CD4-positive, alpha-beta T cell (primary cell): ENCODE data around the gene AK8. TPM values are rescaled to one million over a fixed set of nuclear protein-coding genes. Genes with fewer than 3 reads are reported as not detected.

ENCODE experiments used
- ATAC-seq: fragments of 200-7000 bp; cut with Tn5 transposase; one replicate; pipeline ENCODE4 v1.10.0; 2022; ENCODE audit warnings: mild to moderate bottlenecking; ENCODE audit not compliant: poor library complexity
- CTCF ChIA-PET: fragments of 350-600 bp; sonication (Branson Sonifier 250); formaldehyde crosslinking; loops from one replicate; lab custom pipeline; 2021; ENCODE audit warnings: antibody characterized with exemption, inconsistent platforms; lab: Charles Lee
- POLR2A ChIA-PET: fragments of 350-600 bp; sonication (Branson Sonifier 250); formaldehyde crosslinking; loops from one replicate; lab custom pipeline; 2021; ENCODE audit warnings: antibody characterized with exemption, inconsistent platforms; lab: Charles Lee
- DNase-seq, 14 experiments: peaks; one replicate each; pipeline ENCODE4 v3.0.0-alpha.2; 2013 to 2020; ENCODE audit warnings: mixed read lengths in 2 of 14
- H3K27ac ChIP-seq, 2 donors: one replicate each; pipeline versions ENCODE4 v1.5.1 to v1.7.0; 2013; ENCODE audit warnings: low read length in 2 of 2, low read depth in 1 of 2, mild to moderate bottlenecking in 1 of 2
- H3K27me3 ChIP-seq, 2 experiments: 1 replicate in 1 of 2; 2 replicates in 1 of 2; pipeline versions ENCODE4 v1.6.1 to v1.7.0; 2013; ENCODE audit warnings: low read length in 2 of 2, control low read depth in 1 of 2, mild to moderate bottlenecking in 1 of 2, moderate library complexity in 1 of 2; ENCODE audit not compliant: insufficient read depth in 2 of 2, control insufficient read depth in 1 of 2
- H3K36me3 ChIP-seq: one replicate; pipeline ENCODE4 v1.6.1; 2013; ENCODE audit warnings: low read length, control low read depth; ENCODE audit not compliant: insufficient read depth
- H3K4me1 ChIP-seq: one replicate; pipeline ENCODE4 v1.6.1; 2013; ENCODE audit warnings: low read length, control low read depth; ENCODE audit not compliant: insufficient read depth
- H3K4me3 ChIP-seq: one replicate; pipeline ENCODE4 v1.5.1; 2013; ENCODE audit warnings: mild to moderate bottlenecking, low read length, moderate library complexity
- H3K9me3 ChIP-seq, 2 experiments: 1 replicate in 1 of 2; 2 replicates in 1 of 2; pipeline versions ENCODE4 v1.6.1 to v1.7.0; 2013; ENCODE audit warnings: low read length in 2 of 2, mild to moderate bottlenecking in 2 of 2, control low read depth in 1 of 2, moderate library complexity in 1 of 2; ENCODE audit not compliant: control insufficient read depth in 1 of 2, insufficient read depth in 1 of 2
- H3K27ac Mint-ChIP-seq: one replicate; pipeline ENCODE4 v1.8.0; 2020; ENCODE audit warnings: mixed read lengths
- H3K27me3 Mint-ChIP-seq: one replicate; pipeline ENCODE4 v1.8.0; 2021; ENCODE audit warnings: mixed read lengths
- H3K36me3 Mint-ChIP-seq: one replicate; pipeline ENCODE4 v1.8.0; 2021; ENCODE audit warnings: low read depth, mixed read lengths
- H3K4me1 Mint-ChIP-seq: one replicate; pipeline ENCODE4 v1.8.0; 2021; ENCODE audit warnings: low read depth, mixed read lengths
- H3K4me3 Mint-ChIP-seq: one replicate; pipeline ENCODE4 v1.8.0; 2020; ENCODE audit warnings: mild to moderate bottlenecking, mixed read lengths
- H3K9me3 Mint-ChIP-seq: one replicate; pipeline ENCODE4 v1.8.0; 2020; ENCODE audit warnings: mixed read lengths
- intact Hi-C, 2 experiments: fragments of 100-400 bp; cut with DNase I in 1 of 2; cut with micrococcal nuclease in 1 of 2; formaldehyde crosslinking; loops; one replicate each; pipeline versions ENCODE4 v1.15.1 to v1.9.0; 2023 to 2025; cut with DNase I, micrococcal nuclease
- total RNA-seq, 174 experiments: library from RNA in 2 of 174; stranded (reverse) in 2 of 174; gene quantifications; one replicate each; pipeline ENCODE4 v1.2.3 and lab custom pipeline; 2021 to 2026
- TF ChIP-seq, protein P1 (sequence below): fragments of 200-600 bp; IDR thresholded peaks from one replicate; pipeline ENCODE4 v1.8.0; 2022; ENCODE audit warnings: antibody characterized with exemption, mild to moderate bottlenecking

AK8 gene
- total RNA-seq, 2 experiments from 2014 or later: not detected

DNA sequence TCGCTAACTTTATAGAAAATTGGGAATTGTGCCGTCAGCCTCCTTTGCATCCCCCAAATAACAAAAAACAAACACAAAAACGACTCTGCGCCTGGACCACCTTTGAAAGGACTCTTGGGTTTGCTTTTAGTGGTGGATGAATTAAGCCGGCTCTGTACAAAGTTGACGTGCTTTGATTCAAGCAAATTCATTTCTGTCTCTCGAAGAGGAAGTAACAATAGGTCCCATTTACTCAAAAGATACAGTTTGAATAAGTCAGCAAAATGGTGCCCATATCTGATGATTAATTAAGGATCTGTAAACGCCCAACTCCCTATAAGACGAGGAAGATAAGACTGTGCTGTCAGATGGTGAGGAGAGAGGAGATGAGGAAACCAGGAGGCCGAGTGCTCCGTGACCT lies 67.8 kb downstream of the AK8 start:
- Mint-ChIP-seq H3K36me3 (no peaks in the 10 kb centered on the region), H3K4me1 (no peaks in the 10 kb centered on the region), H3K27ac (no peak overlapping the region), H3K27me3 (peaks cover 59% of the 10 kb centered on the region), H3K4me3 (no peak overlapping the region), H3K9me3 (no peaks in the 10 kb centered on the region)
- ChIA-PET CTCF (no interaction called here), POLR2A (no interaction called here)
- no peaks in the 10 kb centered on the region for H3K36me3 ChIP-seq
- DNase-seq (no peak), ATAC-seq (no peak)
- no peaks in the 10 kb centered on the region for H3K9me3 ChIP-seq
- no peak overlapping the region for H3K4me3 ChIP-seq
- intact Hi-C loops: no loop called here
- TF ChIP-seq, protein P1, sequence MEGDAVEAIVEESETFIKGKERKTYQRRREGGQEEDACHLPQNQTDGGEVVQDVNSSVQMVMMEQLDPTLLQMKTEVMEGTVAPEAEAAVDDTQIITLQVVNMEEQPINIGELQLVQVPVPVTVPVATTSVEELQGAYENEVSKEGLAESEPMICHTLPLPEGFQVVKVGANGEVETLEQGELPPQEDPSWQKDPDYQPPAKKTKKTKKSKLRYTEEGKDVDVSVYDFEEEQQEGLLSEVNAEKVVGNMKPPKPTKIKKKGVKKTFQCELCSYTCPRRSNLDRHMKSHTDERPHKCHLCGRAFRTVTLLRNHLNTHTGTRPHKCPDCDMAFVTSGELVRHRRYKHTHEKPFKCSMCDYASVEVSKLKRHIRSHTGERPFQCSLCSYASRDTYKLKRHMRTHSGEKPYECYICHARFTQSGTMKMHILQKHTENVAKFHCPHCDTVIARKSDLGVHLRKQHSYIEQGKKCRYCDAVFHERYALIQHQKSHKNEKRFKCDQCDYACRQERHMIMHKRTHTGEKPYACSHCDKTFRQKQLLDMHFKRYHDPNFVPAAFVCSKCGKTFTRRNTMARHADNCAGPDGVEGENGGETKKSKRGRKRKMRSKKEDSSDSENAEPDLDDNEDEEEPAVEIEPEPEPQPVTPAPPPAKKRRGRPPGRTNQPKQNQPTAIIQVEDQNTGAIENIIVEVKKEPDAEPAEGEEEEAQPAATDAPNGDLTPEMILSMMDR: no peak
- H3K27me3 ChIP-seq: peaks cover 19 to 26% of the 10 kb centered on the region in 2 experiments
- H3K27ac ChIP-seq: no peak overlapping the region
- H3K4me1 ChIP-seq: no peaks in the 10 kb centered on the region

DNA sequence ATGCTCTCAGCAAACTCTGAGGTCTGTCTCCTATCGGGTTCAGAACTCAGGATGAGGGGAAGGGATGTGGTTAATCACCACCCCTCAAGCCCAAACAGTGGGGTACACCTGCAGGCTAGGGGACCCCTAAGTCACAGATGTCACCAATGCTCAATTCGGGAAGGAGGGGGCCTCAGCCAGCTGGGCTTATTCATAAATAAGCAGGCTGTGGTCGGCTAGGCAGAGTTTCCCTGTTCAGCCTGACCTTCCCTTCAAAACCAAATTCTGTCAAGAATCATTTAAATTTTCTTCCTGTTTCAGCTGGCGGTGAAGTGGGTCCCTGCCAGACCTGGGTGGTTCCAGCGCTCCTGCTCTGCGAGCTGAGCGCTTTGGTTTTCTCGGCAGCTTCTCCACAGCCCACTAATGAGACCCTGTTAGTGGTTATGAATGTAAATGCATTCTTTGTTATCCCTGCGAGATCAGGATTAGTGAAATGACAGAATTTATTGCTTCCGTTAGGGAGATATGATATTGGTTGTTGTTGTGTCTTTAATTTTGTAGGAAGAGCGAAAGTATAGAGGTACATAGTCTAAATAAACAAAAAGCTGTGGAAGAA lies 68.3 kb downstream of the AK8 start:
- ATAC-seq: no peak
- Mint-ChIP-seq H3K27ac (no peak overlapping the region), H3K27me3 (peaks cover 65% of the 10 kb centered on the region)

DNA sequence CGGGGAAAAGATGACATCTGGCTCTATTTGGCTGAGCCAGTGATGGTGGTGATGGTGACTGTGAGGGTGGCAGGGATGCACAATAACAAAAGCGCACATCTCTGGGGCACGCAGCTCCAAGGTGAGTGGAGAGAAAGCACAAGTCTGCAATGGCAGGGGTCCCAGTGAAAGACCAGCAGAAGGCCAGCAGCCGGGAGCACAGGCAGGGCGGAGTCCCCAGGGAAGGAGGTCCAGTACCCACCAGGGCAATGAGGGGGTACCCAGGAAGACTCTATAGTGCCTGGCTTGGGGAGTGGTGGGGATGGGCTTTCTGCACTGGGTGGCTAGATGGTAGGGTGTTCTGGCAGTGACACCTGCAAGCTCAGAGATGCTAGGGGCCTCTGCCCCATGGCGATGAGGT lies 69.4 kb downstream of the AK8 start:
- Histone ChIP-seq H3K4me1 (peaks cover 10% of the 10 kb centered on the region), H3K36me3 (no peaks in the 10 kb centered on the region), H3K9me3 (peaks cover 0 to 10% of the 10 kb centered on the region in 2 experiments), H3K27ac (no peak overlapping the region), H3K4me3 (no peak overlapping the region), H3K27me3 (peaks cover 19 to 28% of the 10 kb centered on the region in 2 experiments)
- Mint-ChIP-seq H3K36me3 (no peaks in the 10 kb centered on the region), H3K27me3 (peaks cover 69% of the 10 kb centered on the region), H3K27ac (no peak overlapping the region), H3K9me3 (no peaks in the 10 kb centered on the region), H3K4me3 (no peak overlapping the region), H3K4me1 (no peaks in the 10 kb centered on the region)
- ATAC-seq: no peak
- CTCF ChIA-PET: no interaction called here
- no peak for DNase-seq
- POLR2A ChIA-PET: no interaction called here
- TF ChIP-seq, protein P1: no peak
- intact Hi-C loops: loop anchor here (10.0 kb wide), 2 partner anchors 184 to 1044 kb away; no protein-coding TSS in a partner anchor

More for the DNA sequence above, 68.3 kb downstream of the AK8 start:
- Mint-ChIP-seq H3K4me1 (no peaks in the 10 kb centered on the region), H3K36me3 (no peaks in the 10 kb centered on the region), H3K9me3 (no peaks in the 10 kb centered on the region), H3K4me3 (no peak overlapping the region)
- Histone ChIP-seq H3K36me3 (no peaks in the 10 kb centered on the region), H3K27ac (no peak overlapping the region), H3K4me3 (no peak overlapping the region), H3K4me1 (peaks cover 2% of the 10 kb centered on the region), H3K27me3 (peaks cover 19 to 31% of the 10 kb centered on the region in 2 experiments), H3K9me3 (peaks cover 0 to 2% of the 10 kb centered on the region in 2 experiments)
- ChIA-PET CTCF (no interaction called here), POLR2A (no interaction called here)
- no peak for DNase-seq
- TF ChIP-seq, protein P1: no peak
- intact Hi-C loops: loop anchor here (10.0 kb wide), 2 partner anchors 185 to 1045 kb away; no protein-coding TSS in a partner anchor
